ENCODE results near the gene SLC30A4.

DNA sequence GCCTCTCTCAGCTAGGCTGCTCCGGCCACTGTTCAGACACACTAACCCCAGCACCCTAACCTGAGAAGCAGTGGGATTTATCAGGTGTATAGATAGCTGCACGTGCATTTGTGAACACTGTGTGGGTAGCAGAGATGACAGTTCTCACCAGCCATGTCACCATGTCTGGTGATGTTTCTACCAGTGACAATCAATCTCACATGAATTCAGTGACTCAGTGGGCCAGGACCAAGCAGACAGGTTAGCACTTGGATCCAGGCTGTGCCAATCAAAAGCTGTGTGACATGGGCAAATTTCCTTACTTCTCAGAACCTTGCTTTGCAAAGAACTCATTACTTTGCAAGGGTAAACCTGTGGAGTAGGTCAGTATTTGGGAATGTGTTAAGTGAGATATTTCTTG is 78.9 kb downstream of the SLC30A4 start:
- TF ChIP-seq, protein P1, sequence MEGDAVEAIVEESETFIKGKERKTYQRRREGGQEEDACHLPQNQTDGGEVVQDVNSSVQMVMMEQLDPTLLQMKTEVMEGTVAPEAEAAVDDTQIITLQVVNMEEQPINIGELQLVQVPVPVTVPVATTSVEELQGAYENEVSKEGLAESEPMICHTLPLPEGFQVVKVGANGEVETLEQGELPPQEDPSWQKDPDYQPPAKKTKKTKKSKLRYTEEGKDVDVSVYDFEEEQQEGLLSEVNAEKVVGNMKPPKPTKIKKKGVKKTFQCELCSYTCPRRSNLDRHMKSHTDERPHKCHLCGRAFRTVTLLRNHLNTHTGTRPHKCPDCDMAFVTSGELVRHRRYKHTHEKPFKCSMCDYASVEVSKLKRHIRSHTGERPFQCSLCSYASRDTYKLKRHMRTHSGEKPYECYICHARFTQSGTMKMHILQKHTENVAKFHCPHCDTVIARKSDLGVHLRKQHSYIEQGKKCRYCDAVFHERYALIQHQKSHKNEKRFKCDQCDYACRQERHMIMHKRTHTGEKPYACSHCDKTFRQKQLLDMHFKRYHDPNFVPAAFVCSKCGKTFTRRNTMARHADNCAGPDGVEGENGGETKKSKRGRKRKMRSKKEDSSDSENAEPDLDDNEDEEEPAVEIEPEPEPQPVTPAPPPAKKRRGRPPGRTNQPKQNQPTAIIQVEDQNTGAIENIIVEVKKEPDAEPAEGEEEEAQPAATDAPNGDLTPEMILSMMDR (conservative IDR thresholded peaks at IDR 0.05 in 1 of 2, IDR thresholded peaks at IDR 0.05 in 1 of 2; ENCODE audit: low read depth in 1 of 2, low read length in 2 of 2): no peak
- TF ChIP-seq EZH2 (IDR thresholded peaks at IDR 0.05; ENCODE audit: low read length, missing control alignments): no peak

Data from fibroblast of lung (primary cell).